GM21360 (cell line): Measurements from ENCODE around the gene GPATCH11.

Source experiments
- ATAC-seq: cut with Tn5 transposase; IDR thresholded peaks from one replicate; pipeline ENCODE4 v1.9.1; 2021; ENCODE audit warnings: mild to moderate bottlenecking, moderate library complexity; ENCODE audit not compliant: unreplicated experiment

The GPATCH11 gene

GRCh38 chr2:37105150-37105549 lies 20.8 kb downstream of the GPATCH11 start:
- ATAC-seq, result no peak

GRCh38 chr2:37109523-37109922 lies 25.2 kb downstream of the GPATCH11 start:
- ATAC-seq, result no peak

- ATAC-seq, result no peak
These were observed 26.2 kb downstream of the GPATCH11 start for GRCh38 chr2:37110306-37111212.

DNA sequence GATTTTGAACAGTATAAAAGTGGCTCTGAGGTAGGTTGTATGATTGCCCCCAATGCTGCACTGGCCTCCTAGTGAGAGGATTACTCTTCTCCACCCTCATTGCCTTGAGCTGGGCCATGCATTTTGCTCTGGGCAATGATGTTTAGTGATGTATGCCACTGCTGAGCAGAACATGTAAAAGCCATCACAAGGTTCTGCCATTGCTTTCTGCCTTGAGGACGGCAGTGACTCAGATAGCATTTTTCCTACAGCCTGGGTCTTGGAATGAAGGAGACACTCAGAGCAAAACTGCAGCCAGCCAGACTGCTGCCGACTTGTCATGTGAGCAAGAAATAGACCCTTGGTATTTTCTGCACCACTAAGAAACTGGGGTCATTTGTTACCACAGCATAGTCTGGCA lies 27.6 kb downstream of the GPATCH11 start:
- no peak for ATAC-seq

GRCh38 chr2:37117566-37117965 lies 33.2 kb downstream of the GPATCH11 start:
- ATAC-seq, result no peak

DNA sequence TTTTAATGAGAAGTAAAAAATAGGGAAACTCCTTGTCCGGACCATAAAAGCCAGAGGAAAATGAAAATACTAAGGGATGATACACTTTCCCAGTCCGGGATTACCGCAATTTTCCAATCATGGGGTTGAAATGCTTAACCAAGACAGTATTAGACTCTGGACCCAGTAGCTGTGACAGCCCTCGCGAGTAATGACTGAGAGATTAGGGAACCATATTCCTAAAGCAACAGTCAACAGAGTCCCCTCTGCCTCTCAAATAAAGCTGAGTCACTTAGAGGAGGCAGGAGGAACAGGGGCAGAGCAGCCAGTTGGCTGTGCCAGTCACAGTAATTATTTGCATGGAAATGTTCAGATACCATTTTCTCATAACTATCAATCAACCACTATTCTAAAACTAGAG lies 34.8 kb downstream of the GPATCH11 start:
- ATAC-seq, result no peak

- ATAC-seq, result no peak
These were observed 41.1 kb downstream of the GPATCH11 start for GRCh38 chr2:37125416-37125815.

DNA sequence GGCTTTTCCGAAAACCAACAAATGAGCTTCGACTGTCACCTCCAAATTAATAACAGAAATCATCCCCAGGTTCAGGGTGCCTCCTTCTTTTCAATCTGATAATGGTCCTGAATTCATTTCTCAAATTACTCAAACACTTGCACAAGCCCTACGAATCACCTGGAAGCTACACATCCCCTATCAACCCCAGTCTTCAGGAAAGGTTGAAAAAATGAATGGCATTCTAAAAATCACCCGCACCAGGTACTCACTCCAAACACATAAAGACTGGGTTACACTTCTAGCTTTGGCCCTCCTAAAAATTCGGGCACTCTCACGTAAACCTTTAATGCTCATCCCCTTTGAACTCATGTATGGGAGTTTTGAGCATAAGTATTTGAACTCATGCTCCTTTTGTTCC lies 48.6 kb downstream of the GPATCH11 start:
- ATAC-seq, result no peak

GRCh38 chr2:37142546-37142945 lies 58.2 kb downstream of the GPATCH11 start:
- ATAC-seq, result no peak

DNA sequence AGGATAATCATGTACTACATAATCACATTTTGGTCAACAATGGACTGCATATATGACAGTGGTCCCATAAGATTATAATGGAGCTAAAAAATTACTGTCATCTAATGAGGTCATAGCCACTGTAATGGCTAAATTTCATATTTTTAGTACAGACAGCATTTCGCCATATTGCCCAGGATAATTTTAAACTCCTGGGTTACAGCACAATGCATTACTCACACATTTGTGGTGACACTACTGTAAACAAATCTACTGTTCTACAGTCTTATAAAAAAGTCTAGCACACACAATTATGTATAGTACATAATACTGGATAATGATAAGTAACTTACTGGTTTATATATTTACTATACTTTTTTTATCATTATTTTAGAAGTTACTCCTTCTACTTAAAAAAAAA lies 59.7 kb downstream of the GPATCH11 start:
- ATAC-seq, result no peak

DNA sequence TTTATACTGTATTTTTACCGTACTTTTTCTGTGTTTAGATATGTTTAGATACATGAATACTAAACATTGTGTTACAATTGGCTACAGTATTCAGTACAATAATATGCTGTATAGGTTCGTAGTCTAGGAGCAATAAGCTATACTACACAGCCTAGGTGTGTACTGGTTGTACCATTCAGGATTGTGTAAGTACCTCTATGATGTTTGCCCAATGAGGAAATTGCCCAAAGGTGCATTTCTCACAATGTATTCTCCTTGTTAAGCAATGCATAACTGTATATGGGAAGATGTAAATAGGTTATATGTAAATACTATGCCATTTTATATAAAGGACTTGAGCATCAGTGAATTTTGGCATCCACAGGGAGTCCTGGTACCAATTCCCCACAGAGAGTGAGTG lies 61.7 kb downstream of the GPATCH11 start:
- no peak for ATAC-seq

GRCh38 chr2:37148325-37148724 lies 64.0 kb downstream of the GPATCH11 start:
- ATAC-seq, result no peak
